Activated CD4-positive, CD25-positive, alpha-beta regulatory T cell (primary cell): Measurements from ENCODE around the gene DNAJA3.

Experiments
- DNase-seq, 4 experiments: peaks; one replicate each; lab custom pipeline; 2025; lab: John Stamatoyannopoulos, UW

The DNAJA3 gene

GRCh38 chr16:4433914-4434787 lies 8.5 kb downstream of the DNAJA3 start:
- DNase-seq: no peak

GRCh38 chr16:4435337-4436067 lies 9.8 kb downstream of the DNAJA3 start:
- no peak for DNase-seq

- DNase-seq: no peak
Observed at GRCh38 chr16:4437366-4437765, 11.7 kb downstream of the DNAJA3 start.

- DNase-seq: no peak
Observed at GRCh38 chr16:4442371-4442770, 16.7 kb downstream of the DNAJA3 start.

- DNase-seq: no peak
Observed at GRCh38 chr16:4443271-4443670, 17.6 kb downstream of the DNAJA3 start.

GRCh38 chr16:4443986-4444385 lies 18.3 kb downstream of the DNAJA3 start:
- DNase-seq: no peak

- no peak for DNase-seq
Observed at GRCh38 chr16:4450430-4450829, 24.8 kb downstream of the DNAJA3 start.

GRCh38 chr16:4450931-4451519 lies 25.4 kb downstream of the DNAJA3 start:
- DNase-seq: no peak

- no peak for DNase-seq
Observed at GRCh38 chr16:4452674-4453073, 27.0 kb downstream of the DNAJA3 start.

GRCh38 chr16:4454623-4455022 lies 29.0 kb downstream of the DNAJA3 start:
- no peak for DNase-seq

- DNase-seq: no peak
Observed at GRCh38 chr16:4455081-4455480, 29.4 kb downstream of the DNAJA3 start.

- no peak for DNase-seq
Observed at GRCh38 chr16:4455951-4456350, 30.3 kb downstream of the DNAJA3 start.

GRCh38 chr16:4460936-4461249 lies 35.2 kb downstream of the DNAJA3 start:
- no peak for DNase-seq

GRCh38 chr16:4461250-4462085 lies 35.8 kb downstream of the DNAJA3 start:
- DNase-seq: no peak

- no peak for DNase-seq
Observed at GRCh38 chr16:4463522-4464163, 38.0 kb downstream of the DNAJA3 start.

GRCh38 chr16:4465977-4466779 lies 40.5 kb downstream of the DNAJA3 start:
- DNase-seq: no peak

GRCh38 chr16:4467916-4468315 lies 42.2 kb downstream of the DNAJA3 start:
- no peak for DNase-seq

- DNase-seq: no peak
Observed at GRCh38 chr16:4468972-4469371, 43.3 kb downstream of the DNAJA3 start.

- DNase-seq: no peak
Observed at GRCh38 chr16:4471869-4472268, 46.2 kb downstream of the DNAJA3 start.

- no peak for DNase-seq
Observed at GRCh38 chr16:4472880-4473279, 47.2 kb downstream of the DNAJA3 start.
